ENCODE results near the gene RPL13.

RPL13 gene

GRCh38 chr16:89581045-89581695 lies 20.7 kb downstream of the RPL13 start:
- H3K4me3 ChIP-seq (ENCODE audit: low read depth, low read length), result no peak overlapping the region
- ChIA-PET CTCF (interaction anchor here (0.7 kb wide), 1 partner anchor 34 kb away, joined by 3 read pairs; no protein-coding TSS in a partner anchor), POLR2A (interaction anchor here (0.7 to 1.1 kb wide), 4 partner anchors 13 to 52 kb away, joined by 3 to 7 read pairs (median 4); no protein-coding TSS in a partner anchor)
- no peak for TF ChIP-seq CTCF (IDR thresholded peaks at IDR 0.05; ENCODE audit: insufficient read depth, low read length, missing control alignments)
- peak; percentile 90 for DNase-seq (ENCODE audit: low read depth, low spot score)

GRCh38 chr16:89581861-89582563 lies 21.5 kb downstream of the RPL13 start:
- no peak overlapping the region for H3K4me3 ChIP-seq (ENCODE audit: low read depth, low read length)
- no peak for TF ChIP-seq CTCF (IDR thresholded peaks at IDR 0.05; ENCODE audit: insufficient read depth, low read length, missing control alignments)
- ChIA-PET CTCF (no interaction called here), POLR2A (interaction anchor here (1.0 to 1.1 kb wide), 2 partner anchors 16 to 51 kb away, joined by 4 to 7 read pairs; no protein-coding TSS in a partner anchor)
- no peak for DNase-seq (ENCODE audit: low read depth, low spot score)

- no peak for TF ChIP-seq CTCF (IDR thresholded peaks at IDR 0.05; ENCODE audit: insufficient read depth, low read length, missing control alignments)
- ChIA-PET POLR2A (no interaction called here), CTCF (interaction anchor here (1.1 to 1.7 kb wide), 3 partner anchors 7 to 59 kb away, joined by 4 to 5 read pairs (median 4); partner anchors contain the start of gene CPNE7)
- H3K4me3 ChIP-seq (ENCODE audit: low read depth, low read length), result no peak overlapping the region
- no peak for DNase-seq (ENCODE audit: low read depth, low spot score)
Measured at GRCh38 chr16:89582614-89583196, 22.2 kb downstream of the RPL13 start.

- H3K4me3 ChIP-seq (ENCODE audit: low read depth, low read length), result no peak overlapping the region
- TF ChIP-seq CTCF (IDR thresholded peaks at IDR 0.05; ENCODE audit: insufficient read depth, low read length, missing control alignments), result no peak
- CTCF ChIA-PET, result interaction anchor here (1.1 to 1.7 kb wide), 4 partner anchors 8 to 58 kb away, joined by 4 to 5 read pairs (median 4); partner anchors contain the start of gene CPNE7
- no peak for DNase-seq (ENCODE audit: low read depth, low spot score)
- POLR2A ChIA-PET, result no interaction called here
Measured at GRCh38 chr16:89583197-89583894, 22.9 kb downstream of the RPL13 start.

GRCh38 chr16:89583895-89584644 lies 23.6 kb downstream of the RPL13 start:
- POLR2A ChIA-PET, result interaction anchor here (0.6 kb wide), 1 partner anchor 19 kb away, joined by 3 read pairs; no protein-coding TSS in a partner anchor
- no peak for TF ChIP-seq CTCF (IDR thresholded peaks at IDR 0.05; ENCODE audit: insufficient read depth, low read length, missing control alignments)
- CTCF ChIA-PET, result interaction anchor here (1.3 to 1.7 kb wide), 3 partner anchors 8 to 57 kb away, joined by 4 to 5 read pairs (median 4); partner anchors contain the start of gene CPNE7
- no peak for DNase-seq (ENCODE audit: low read depth, low spot score)
- H3K4me3 ChIP-seq (ENCODE audit: low read depth, low read length), result no peak overlapping the region
